A549 (cell line): ENCODE data around the gene CD274. TPM values are rescaled to one million over a fixed set of nuclear protein-coding genes. Genes with fewer than 3 reads are reported as not detected.

Experiments used
- ATAC-seq, 2 experiments: fragments of 200-7000 bp in 1 of 2; fragments of >200 bp in 1 of 2; cut with Nextera tagmentation in 1 of 2; cut with Tn5 transposase in 1 of 2; 3 replicates each; pipeline versions ENCODE4 v1.8.0 to v1.9.1; 2018 to 2020; ENCODE audit warnings: mild to moderate bottlenecking in 1 of 2, moderate library complexity in 1 of 2
- CTCF ChIA-PET: fragments of 300-600 bp; sonication (Branson Sonifier 250); formaldehyde crosslinking; extraction: SDS; loops from one replicate; lab custom pipeline; 2021; ENCODE audit warnings: antibody characterized with exemption, inconsistent platforms; lab: Yijun Ruan, JAX
- POLR2A ChIA-PET: fragments of 350-600 bp; formaldehyde crosslinking; extraction: SDS; loops from one replicate; lab custom pipeline; 2021; ENCODE audit warnings: antibody characterized with exemption, inconsistent platforms; lab: Yijun Ruan, JAX
- DNase-seq, 2 experiments: peaks; one replicate each; pipeline versions ENCODE4 v3.0.0 to v3.0.0-alpha.2; 2011 to 2016; ENCODE audit warnings: low read depth in 1 of 2, low spot score in 1 of 2
- FAIRE-seq: peaks from 2 replicates; lab custom pipeline; 2011; peaks lifted over from hg19 to GRCh38; lab: Jason Lieb, UNC
- H3K27ac ChIP-seq, 2 experiments: fragments of >200 bp; sonication (Bioruptor Twin); formaldehyde crosslinking; 3 replicates each; pipeline ENCODE4 v1.5.1; 2016 to 2017
- H3K4me1 ChIP-seq: fragments of >200 bp; sonication (Bioruptor Twin); formaldehyde crosslinking; 3 replicates; pipeline ENCODE4 v1.6.1; 2016
- H3K4me2 ChIP-seq: fragments of >200 bp; sonication (Bioruptor Twin); formaldehyde crosslinking; 3 replicates; pipeline ENCODE4 v1.6.1; 2016
- H3K4me3 ChIP-seq: fragments of >200 bp; sonication (Bioruptor Twin); formaldehyde crosslinking; 3 replicates; pipeline ENCODE4 v1.5.1; 2016
- H3K9me3 ChIP-seq: fragments of >200 bp; sonication (Bioruptor Twin); formaldehyde crosslinking; 3 replicates; pipeline ENCODE4 v1.6.1; 2016
- CEBPB ChIP-seq, 2 experiments: fragments of >200 bp in 1 of 2; sonication (Bioruptor Twin) in 1 of 2; formaldehyde crosslinking in 1 of 2; IDR thresholded peaks; 2 replicates each; pipeline ENCODE4 v1.6.1; 2012 to 2016
- EHF ChIP-seq: fragments of 250-450 bp; sonication (Bioruptor Pico); IDR thresholded peaks from 2 replicates; pipeline ENCODE4 v1.5.0; 2020; ENCODE audit warnings: mild to moderate bottlenecking
- EP300 ChIP-seq, 2 experiments: fragments of >200 bp; sonication (Bioruptor Twin); formaldehyde crosslinking; IDR thresholded peaks; 2 replicates in 1 of 2; 3 replicates in 1 of 2; pipeline ENCODE4 v1.6.1; 2016 to 2017
- ESRRA ChIP-seq: fragments of 150-350 bp; IDR thresholded peaks from 2 replicates; pipeline ENCODE4 v1.6.1; 2014; ENCODE audit warnings: mild to moderate bottlenecking, low read length, borderline replicate concordance
- JUNB ChIP-seq: fragments of >200 bp; sonication (Bioruptor Twin); formaldehyde crosslinking; IDR thresholded peaks from 2 replicates; pipeline ENCODE4 v1.6.1; 2016
- MAFK ChIP-seq: fragments of 450-650 bp; IDR thresholded peaks from 2 replicates; pipeline ENCODE4 v1.6.1; 2014; ENCODE audit not compliant: partially characterized antibody
- MYC ChIP-seq: IDR thresholded peaks from 2 replicates; pipeline ENCODE4 v1.6.1; 2012; ENCODE audit warnings: mild to moderate bottlenecking, inconsistent platforms, low read length, improper control_type of control experiment, borderline replicate concordance
- PHF8 ChIP-seq: fragments of 200-600 bp; sonication (generic); IDR thresholded peaks from 2 replicates; pipeline ENCODE4 v1.6.1; 2016; ENCODE audit warnings: low read depth, mild to moderate bottlenecking, antibody characterized with exemption, moderate library complexity, borderline replicate concordance
- SREBF2 ChIP-seq: fragments of 450-650 bp; IDR thresholded peaks from 2 replicates; pipeline ENCODE4 v1.6.1; 2014; ENCODE audit warnings: mild to moderate bottlenecking, moderate library complexity
- WGBS: methylation state at CpG from one replicate; pipeline ENCODE4 v1.1.6; 2017; ENCODE audit errors: missing lambda C conversion rate; 5-methylcytosine and 5-hydroxymethylcytosine counted together
- polyA plus RNA-seq, 4 experiments: library from polyadenylated mRNA; depleted of rRNA in 3 of 4; stranded (reverse); fragments of >200 nt; fragmentation: RNase III in 1 of 4; extraction: RNeasy Plus Mini Kit Qiagen cat#74134 plus additional on column Dnase treatment in 1 of 4; gene quantifications; 2 replicates in 3 of 4; 3 replicates in 1 of 4; pipeline ENCODE4 v1.2.3, GENCODE V29; 2011 to 2017
- TF ChIP-seq, protein P1 (sequence below): fragments of 250-450 bp; sonication (Bioruptor Pico); IDR thresholded peaks from 2 replicates; pipeline ENCODE4 v1.5.0; 2020; ENCODE audit warnings: low read depth, mild to moderate bottlenecking, moderate library complexity
- TF ChIP-seq, protein P2 (sequence below): fragments of 250-450 bp; sonication (Bioruptor Pico); IDR thresholded peaks from 2 replicates; pipeline ENCODE4 v1.5.0; 2021; ENCODE audit warnings: mild to moderate bottlenecking, moderate library complexity, borderline replicate concordance

Gene CD274
- polyA plus RNA-seq, 2 of the 4 experiments (the other 2 are of a cell fraction), result 3.4 to 6.8 TPM

DNA sequence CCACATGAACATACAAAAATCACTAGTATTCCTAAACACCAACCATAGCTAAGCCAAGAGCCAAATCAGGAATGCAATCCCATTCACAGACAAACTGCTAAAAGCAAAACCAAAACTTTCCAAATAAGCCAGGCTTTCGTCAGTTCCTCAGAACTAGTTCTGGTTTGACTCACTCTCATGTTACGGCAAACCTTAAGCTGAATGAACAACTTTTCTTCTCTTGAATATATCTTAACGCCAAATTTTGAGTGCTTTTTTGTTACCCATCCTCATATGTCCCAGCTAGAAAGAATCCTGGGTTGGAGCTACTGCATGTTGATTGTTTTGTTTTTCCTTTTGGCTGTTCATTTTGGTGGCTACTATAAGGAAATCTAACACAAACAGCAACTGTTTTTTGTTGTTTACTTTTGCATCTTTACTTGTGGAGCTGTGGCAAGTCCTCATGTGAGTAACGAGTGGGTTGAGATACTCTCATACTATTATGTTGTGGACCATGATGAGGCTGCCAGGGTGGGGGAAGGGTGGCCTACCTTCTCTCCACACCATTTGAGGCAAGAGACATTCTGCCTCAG is 60.1 kb downstream of the CD274 start, which contains the start of gene PDCD1LG2:
PDCD1LG2 (plus strand) TSS at position 172 of the 572 bp plus-strand sequence. CDS start 12,016 bp downstream, outside the sequence.
- POLR2A ChIA-PET, result interaction anchor here (1.4 to 2.2 kb wide), 3 partner anchors 17 to 73 kb away, joined by 3 to 6 read pairs (median 5); partner anchors contain the start of genes CD274 and PLGRKT
- H3K4me1 ChIP-seq, result peaks cover 24% of the 10 kb centered on the region
- H3K9me3 ChIP-seq, result no peaks in the 10 kb centered on the region
- WGBS, result 27% methylated on average over 4 of the region's 4 CpGs
- no peak for FAIRE-seq
- H3K27ac ChIP-seq, result peak within 1 kb of the TSS; percentile 62 to 81
- peak; percentile 49 to 51; a peak in 3 of 6 replicates for ATAC-seq
- CTCF ChIA-PET, result interaction anchor here (0.6 to 2.6 kb wide), 9 partner anchors 11 to 526 kb away, joined by 3 to 13 read pairs (median 4); partner anchors contain the start of genes CD274 and JAK2
- TF ChIP-seq ESRRA, result no peak
- H3K4me3 ChIP-seq, result no peak within 1 kb of the TSS
- DNase-seq, result no peak
- H3K4me2 ChIP-seq, result peak within 1 kb of the TSS; percentile 59

DNA sequence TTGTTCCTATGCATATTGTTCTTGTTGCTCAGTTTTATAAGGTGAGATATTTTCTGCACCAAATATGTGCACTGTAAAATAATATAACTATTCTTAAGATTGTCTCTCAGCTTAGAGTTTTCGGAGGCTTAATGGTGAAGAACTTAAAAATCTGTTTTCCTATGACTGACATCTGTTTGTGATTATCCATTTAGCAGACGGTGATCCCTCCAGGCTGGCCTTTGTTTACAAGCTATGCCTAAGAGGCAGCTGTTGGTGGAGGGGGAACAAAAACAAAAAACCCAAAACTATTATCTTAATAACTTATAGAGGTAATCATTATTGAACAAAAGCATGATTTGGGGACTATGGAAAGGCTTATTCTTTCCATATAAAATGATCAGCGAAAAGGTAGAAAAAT is 60.6 kb downstream of the CD274 start:
- no peak for TF ChIP-seq SREBF2
- TF ChIP-seq EHF (CRISPR knock-in tag), result no peak
- TF ChIP-seq PHF8, result no peak
- TF ChIP-seq, protein P1, sequence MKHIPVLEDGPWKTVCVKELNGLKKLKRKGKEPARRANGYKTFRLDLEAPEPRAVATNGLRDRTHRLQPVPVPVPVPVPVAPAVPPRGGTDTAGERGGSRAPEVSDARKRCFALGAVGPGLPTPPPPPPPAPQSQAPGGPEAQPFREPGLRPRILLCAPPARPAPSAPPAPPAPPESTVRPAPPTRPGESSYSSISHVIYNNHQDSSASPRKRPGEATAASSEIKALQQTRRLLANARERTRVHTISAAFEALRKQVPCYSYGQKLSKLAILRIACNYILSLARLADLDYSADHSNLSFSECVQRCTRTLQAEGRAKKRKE, result no peak
- no peak for TF ChIP-seq MAFK
- no peak for TF ChIP-seq JUNB
- TF ChIP-seq MYC, result no peak
- TF ChIP-seq, all 56 proteins: peak for 0
- Histone ChIP-seq H3K4me1 (peaks cover 24% of the 10 kb centered on the region), H3K4me3 (no peak overlapping the region), H3K9me3 (no peaks in the 10 kb centered on the region), H3K4me2 (peak overlapping the region; percentile 59; the same call in 2 of the 3 replicates), H3K27ac (peak overlapping the region; percentile 62 to 81; a peak in 5 of 6 replicates)
- no peak for DNase-seq
- POLR2A ChIA-PET, result interaction anchor here (1.4 to 2.2 kb wide), 3 partner anchors 18 to 73 kb away, joined by 3 to 6 read pairs (median 5); partner anchors contain the start of genes CD274 and PLGRKT
- no peak for FAIRE-seq
- no peak for ATAC-seq
- 78% methylated on average over 3 of the region's 3 CpGs for WGBS
- CTCF ChIA-PET, result interaction anchor here (0.6 to 2.6 kb wide), 8 partner anchors 11 to 325 kb away, joined by 3 to 13 read pairs (median 4); partner anchors contain the start of gene CD274

DNA sequence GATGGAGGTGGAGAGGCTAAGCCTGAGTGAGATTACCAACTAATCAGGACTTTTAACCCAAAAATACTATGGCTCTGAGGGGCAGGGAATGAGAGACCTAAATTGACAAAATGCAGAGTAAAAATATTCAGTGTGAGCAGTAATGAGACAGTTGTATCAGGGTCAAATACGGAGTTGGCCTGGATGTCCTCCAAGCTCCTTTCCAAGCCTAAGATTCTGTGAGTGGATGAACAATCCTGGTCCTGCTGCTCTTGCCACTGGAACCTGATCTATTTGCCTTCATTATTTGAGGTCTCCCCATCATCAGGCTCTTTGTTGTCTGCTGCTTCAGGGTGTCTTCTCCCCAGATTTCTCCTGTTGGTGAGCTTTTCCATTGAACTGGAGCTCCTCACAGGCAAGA is 61.1 kb downstream of the CD274 start:
- ATAC-seq (no peak), FAIRE-seq (no peak), DNase-seq (no peak)
- TF ChIP-seq MYC (no peak), MAFK (no peak), CEBPB (IDR thresholded peaks at IDR 0.05) (no peak), EP300 (IDR thresholded peaks at IDR 0.05) (no peak)
- TF ChIP-seq, protein P1, result no peak
- TF ChIP-seq, protein P2, sequence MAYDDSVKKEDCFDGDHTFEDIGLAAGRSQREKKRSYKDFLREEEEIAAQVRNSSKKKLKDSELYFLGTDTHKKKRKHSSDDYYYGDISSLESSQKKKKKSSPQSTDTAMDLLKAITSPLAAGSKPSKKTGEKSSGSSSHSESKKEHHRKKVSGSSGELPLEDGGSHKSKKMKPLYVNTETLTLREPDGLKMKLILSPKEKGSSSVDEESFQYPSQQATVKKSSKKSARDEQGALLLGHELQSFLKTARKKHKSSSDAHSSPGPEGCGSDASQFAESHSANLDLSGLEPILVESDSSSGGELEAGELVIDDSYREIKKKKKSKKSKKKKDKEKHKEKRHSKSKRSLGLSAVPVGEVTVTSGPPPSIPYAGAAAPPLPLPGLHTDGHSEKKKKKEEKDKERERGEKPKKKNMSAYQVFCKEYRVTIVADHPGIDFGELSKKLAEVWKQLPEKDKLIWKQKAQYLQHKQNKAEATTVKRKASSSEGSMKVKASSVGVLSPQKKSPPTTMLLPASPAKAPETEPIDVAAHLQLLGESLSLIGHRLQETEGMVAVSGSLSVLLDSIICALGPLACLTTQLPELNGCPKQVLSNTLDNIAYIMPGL (CRISPR knock-in tag), result no peak
- ChIA-PET CTCF (interaction anchor here (1.2 to 2.6 kb wide), 5 partner anchors 12 to 79 kb away, joined by 3 to 13 read pairs (median 4); partner anchors contain the start of gene CD274), POLR2A (interaction anchor here (2.2 kb wide), 1 partner anchor 18 kb away, joined by 6 read pairs; no protein-coding TSS in a partner anchor)
- H3K9me3 ChIP-seq, result no peaks in the 10 kb centered on the region
- peaks cover 24% of the 10 kb centered on the region for H3K4me1 ChIP-seq
- H3K4me2 ChIP-seq, result no peak overlapping the region; the same call in 2 of the 3 replicates
- peak overlapping the region in 1 of 2 experiments; percentile 81; a peak in 4 of 6 replicates for H3K27ac ChIP-seq
- 89% methylated on average over 1 of the region's 1 CpG for WGBS
- no peak overlapping the region for H3K4me3 ChIP-seq
